A172 (cell line): ENCODE measurements around the gene CDH4. TPM values are rescaled to one million over a fixed set of nuclear protein-coding genes. Genes with fewer than 3 reads are reported as not detected.

Source experiments
- DNase-seq: peaks from one replicate; pipeline ENCODE4 v3.0.0-alpha.2; 2015; ENCODE audit warnings: low spot score
- total RNA-seq: library from RNA; depleted of rRNA; stranded (reverse); fragments of >200 nt; shearing (Covaris generic); gene quantifications from 2 replicates; pipeline ENCODE4 v1.2.3, GENCODE V29; 2014

The CDH4 gene
- total RNA-seq, 1 experiment from 2014 or later, result 5.5 TPM

GRCh38 chr20:61746147-61746646 is 494.1 kb downstream of the CDH4 start:
- no peak for DNase-seq

GRCh38 chr20:61746781-61747180 is 494.7 kb downstream of the CDH4 start:
- no peak for DNase-seq

- no peak for DNase-seq
Observed at GRCh38 chr20:61748376-61748775, 496.3 kb downstream of the CDH4 start.

GRCh38 chr20:61749406-61750075 is 497.5 kb downstream of the CDH4 start:
- DNase-seq, result no peak

GRCh38 chr20:61750093-61750492 is 498.0 kb downstream of the CDH4 start:
- no peak for DNase-seq

GRCh38 chr20:61752576-61752975 is 500.5 kb downstream of the CDH4 start:
- DNase-seq, result no peak

- DNase-seq, result peak; percentile 90
Observed at GRCh38 chr20:61753316-61753942, 501.4 kb downstream of the CDH4 start.

GRCh38 chr20:61753987-61754956 is 502.2 kb downstream of the CDH4 start:
- DNase-seq, result no peak

GRCh38 chr20:61754976-61755778 is 503.1 kb downstream of the CDH4 start:
- no peak for DNase-seq

- no peak for DNase-seq
Observed at GRCh38 chr20:61755971-61756845, 504.1 kb downstream of the CDH4 start.

GRCh38 chr20:61756966-61757677 is 505.1 kb downstream of the CDH4 start:
- DNase-seq, result no peak

- no peak for DNase-seq
Observed at GRCh38 chr20:61757678-61758563, 505.9 kb downstream of the CDH4 start.

- DNase-seq, result no peak
Observed at GRCh38 chr20:61758564-61759200, 506.6 kb downstream of the CDH4 start.

- DNase-seq, result no peak
Observed at GRCh38 chr20:61759286-61760065, 507.4 kb downstream of the CDH4 start.

GRCh38 chr20:61760321-61760720 is 508.3 kb downstream of the CDH4 start:
- no peak for DNase-seq

GRCh38 chr20:61760731-61761130 is 508.7 kb downstream of the CDH4 start:
- DNase-seq, result no peak

GRCh38 chr20:61761453-61762166 is 509.5 kb downstream of the CDH4 start:
- no peak for DNase-seq
